CD4-positive, alpha-beta T cell treated with Interleukin-12 subunit alpha and Interleukin-12 subunit beta, for 1 hour (primary cell): ENCODE data around the gene GTSE1.

Source experiments
- DNase-seq: peaks from one replicate; pipeline ENCODE4 v3.0.0-alpha.2; 2020

The GTSE1 gene

DNA sequence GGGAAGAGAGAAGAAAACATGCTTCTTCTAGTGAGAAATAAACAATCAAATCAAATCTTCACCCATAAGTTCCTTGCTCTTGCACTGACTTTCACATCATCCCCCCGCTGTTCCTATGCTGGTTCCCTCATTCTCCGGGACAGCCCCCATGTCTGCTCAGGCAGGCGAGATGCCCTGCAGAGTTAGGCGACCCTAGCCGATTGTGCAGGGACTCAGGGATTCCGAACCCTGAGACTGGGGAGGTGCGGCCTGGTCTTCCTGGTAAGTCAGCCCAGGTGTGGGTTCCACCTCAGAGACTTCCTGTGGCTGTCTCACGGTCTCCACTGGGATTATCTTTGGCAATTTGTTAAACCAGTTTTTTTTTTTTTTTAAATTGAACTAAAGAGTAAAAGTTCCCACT is 22.3 kb upstream of the GTSE1 start:
- no peak for DNase-seq

DNA sequence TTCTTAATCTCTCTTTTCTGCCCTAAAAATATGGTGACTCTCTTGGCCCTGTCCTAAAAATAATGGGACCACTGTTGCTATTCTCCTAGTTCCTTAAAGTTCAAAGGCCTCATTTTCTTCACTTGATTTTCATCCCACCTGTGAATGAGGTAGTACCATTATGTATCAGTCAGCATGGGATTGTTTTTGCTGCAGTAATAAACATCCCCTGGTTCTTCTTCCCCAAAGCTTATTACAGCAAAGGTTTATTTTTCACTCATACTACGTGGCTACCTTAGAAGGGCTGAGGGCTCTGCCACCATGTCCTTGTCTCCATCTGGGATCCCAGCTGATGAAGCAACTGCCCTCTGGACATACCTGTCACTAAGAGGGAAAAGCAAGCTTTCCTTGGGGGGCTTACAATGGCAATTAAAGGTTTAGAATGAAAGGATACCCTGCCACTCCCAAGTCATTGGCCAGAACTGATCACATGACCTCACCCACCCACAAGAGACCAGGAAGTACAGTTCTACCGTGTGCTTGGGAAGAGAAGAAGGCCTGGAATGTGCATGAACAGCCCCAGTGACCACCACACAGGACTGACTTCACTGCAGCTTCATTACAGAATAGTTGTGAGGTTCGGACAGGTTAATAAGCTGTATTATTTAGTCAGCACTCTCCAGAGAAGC is 21.1 kb upstream of the GTSE1 start:
- DNase-seq = no peak

DNA sequence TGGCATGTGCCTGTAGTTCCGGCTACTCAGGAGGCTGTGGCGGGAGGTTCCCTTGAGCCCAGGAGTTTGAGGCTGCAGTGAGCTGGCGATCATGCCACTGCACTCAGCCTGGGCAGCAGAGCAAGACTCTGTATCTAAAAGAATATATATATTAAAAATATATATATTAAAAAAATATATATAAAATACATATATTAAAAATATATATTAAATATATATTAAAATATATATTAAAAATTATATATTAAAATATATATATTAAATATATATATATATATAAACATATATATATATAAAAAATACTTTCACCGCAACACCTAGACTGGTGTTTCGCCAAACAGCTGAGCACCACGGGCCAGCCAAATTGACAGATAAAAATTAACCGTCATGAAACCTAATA is 20.1 kb upstream of the GTSE1 start:
- DNase-seq = no peak

DNA sequence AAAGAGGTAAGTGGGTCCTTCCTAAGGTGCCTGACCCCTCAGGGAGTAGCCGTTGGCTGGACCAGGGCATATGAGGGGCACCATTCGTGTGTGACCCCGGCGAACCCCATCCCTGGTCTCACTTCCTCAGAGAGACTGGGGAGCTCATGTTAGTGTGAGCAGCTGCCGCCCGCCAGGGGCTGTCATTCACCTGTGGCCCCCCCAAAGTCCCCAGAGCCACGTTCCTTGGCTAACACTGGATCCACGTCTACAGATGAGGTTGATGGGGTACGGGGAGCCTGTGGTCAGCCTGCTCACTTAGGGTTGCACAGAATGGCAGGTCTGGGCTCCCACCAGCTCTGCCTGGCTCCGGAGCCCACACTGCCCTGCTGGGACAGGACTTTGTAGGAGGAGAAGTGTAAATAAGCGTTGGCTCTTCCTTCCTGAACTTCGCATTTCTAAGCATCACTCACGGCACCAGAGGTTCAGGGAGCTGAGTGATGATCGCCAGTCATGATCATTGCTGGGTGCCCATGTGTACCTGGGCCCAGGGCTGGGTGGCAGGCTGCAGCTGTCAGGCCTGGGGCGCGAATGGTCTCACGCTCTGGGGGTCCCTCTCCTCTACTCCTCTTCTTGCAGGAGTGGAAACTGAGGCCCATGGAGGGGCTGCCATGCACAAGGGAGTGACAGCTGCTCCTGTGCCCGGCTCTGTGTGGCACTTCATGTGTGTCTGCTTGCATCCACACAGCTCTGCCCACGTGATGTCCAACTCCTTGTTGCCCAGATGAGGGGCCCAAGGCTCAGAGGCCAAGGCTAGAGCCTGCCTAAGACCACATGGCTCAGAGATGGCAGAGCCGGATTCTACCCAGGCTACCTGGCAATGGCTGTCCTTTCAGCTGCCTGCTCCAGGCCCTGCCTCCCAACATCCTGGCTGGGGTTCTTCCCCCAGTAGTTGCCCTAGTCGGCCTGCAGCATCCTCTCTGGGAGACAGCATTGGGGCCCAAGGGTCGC is 17.7 kb upstream of the GTSE1 start:
- no peak for DNase-seq

DNA sequence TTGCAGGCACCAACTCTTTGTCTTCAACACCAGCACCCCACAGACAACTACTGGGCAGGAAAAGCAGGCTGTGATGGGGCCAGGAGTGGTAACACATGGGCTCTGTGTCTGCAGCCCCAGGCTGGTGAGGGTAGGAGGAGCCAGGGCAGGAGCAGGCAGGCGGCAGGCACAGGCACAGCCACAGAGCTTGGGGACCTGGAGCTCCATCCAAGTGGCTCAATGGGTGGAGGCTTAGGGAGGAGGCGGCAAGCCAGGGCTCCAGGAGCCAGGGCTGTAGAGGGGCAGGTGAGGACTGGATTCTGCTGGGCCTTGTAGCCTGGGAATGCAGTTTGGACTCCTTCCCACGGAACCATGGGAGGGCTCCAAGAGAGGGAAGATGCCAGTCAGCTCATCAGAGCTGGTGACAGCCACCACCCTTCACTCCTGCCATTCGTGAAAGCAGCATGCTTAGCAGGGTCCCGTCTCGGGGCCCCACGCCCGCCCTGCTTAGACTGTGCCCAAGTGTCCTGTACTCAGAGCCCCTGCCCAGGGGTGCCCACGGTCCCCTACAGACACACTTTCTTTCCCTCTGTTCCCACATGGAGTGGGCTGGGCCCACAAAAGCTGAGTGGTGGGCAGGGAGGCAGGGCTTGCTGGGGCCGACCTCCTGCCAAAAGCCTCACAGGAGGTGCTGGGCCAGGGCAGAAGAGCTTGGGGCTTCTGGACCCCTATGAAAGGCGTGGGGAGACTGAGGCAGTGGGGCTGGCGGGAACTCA is 16.4 kb upstream of the GTSE1 start:
- DNase-seq = no peak

DNA sequence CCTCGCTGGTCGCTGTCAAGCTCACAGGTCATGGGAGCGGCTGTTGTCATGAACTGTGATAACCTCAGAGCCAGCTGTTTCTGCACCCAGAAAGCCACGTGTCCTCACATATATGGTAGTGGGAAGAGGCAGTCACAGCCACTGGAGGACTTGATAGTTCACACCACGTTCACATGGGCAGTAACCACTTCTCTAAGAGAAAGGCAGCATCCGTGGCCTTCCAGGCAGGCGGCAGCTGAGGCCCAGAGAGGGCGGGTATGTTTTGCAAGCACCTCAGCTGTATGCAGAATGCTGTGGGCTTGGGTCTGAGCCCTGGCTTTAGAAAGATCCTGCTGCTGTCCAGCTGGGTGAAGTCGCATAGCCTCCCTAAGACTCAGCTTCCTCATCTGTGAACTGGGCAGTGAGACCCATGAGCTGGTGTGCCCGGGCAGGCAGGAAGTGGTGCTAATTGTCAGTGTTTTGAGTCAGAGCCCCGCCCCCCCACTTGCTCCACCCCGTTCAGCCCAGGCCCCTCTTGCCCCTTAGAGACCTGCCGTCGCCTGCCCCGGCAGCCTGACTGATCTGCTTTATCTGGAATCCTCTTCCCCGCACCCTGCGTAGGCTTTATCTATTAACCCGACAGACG is 15.6 kb upstream of the GTSE1 start:
- DNase-seq = peak; percentile 64

DNA sequence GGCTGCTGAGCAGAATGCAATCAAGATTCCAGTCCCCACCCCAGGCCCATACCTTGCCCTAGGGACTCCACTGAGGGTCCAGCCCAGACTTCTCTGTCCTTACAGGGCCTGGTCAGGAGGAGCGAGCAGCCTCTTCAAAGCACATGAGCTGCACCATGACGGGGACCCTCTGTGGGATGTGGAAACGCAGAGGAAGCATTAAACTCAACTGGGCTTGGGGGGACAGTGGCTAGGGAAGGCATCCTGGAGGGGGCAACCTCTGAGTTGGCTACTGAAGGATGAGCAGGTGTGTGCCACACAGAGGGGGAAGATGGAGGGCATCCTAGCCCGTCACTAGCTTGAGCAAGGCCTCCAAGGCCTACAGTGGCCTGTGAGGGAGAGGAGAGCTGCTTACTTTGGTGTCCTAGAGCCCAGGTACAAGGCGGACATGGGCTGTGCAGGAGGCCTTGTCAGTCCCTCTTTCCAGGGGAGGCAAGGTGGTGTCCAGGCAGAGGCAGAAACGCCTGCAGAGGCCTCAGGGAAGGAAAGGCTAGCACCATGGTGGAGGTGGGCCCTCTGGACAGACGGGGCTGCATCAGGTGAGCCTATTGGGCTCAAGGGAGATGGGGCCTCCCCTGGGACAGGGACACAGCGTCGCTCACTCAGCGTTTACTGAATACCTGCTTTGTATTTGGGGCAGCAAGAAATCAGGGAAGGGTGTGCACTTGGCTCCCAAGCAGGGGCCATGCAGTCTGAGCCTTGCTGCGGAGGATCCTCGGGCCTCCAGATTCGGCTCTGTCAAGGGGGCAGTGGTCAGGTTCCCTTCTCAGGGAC is 14.6 kb upstream of the GTSE1 start:
- no peak for DNase-seq

DNA sequence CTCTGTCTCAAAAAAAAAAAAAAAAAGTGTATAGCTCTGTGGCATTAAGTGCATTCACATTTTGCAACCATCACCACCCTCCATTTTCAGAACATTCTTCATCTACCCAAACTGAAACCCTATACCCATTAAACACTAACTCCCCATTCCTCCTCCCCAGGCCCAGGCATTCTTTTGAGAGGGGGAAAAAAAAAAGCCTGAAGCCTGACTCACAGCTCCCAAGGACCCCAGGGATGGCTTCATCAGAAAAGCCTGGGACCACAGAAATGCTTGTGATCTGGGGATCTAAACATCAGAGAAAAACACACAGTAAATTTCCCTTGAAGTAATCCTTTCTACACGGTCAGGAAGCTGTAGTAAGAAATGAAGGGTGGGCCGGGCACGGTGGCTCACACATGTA is 10.7 kb upstream of the GTSE1 start:
- no peak for DNase-seq

DNA sequence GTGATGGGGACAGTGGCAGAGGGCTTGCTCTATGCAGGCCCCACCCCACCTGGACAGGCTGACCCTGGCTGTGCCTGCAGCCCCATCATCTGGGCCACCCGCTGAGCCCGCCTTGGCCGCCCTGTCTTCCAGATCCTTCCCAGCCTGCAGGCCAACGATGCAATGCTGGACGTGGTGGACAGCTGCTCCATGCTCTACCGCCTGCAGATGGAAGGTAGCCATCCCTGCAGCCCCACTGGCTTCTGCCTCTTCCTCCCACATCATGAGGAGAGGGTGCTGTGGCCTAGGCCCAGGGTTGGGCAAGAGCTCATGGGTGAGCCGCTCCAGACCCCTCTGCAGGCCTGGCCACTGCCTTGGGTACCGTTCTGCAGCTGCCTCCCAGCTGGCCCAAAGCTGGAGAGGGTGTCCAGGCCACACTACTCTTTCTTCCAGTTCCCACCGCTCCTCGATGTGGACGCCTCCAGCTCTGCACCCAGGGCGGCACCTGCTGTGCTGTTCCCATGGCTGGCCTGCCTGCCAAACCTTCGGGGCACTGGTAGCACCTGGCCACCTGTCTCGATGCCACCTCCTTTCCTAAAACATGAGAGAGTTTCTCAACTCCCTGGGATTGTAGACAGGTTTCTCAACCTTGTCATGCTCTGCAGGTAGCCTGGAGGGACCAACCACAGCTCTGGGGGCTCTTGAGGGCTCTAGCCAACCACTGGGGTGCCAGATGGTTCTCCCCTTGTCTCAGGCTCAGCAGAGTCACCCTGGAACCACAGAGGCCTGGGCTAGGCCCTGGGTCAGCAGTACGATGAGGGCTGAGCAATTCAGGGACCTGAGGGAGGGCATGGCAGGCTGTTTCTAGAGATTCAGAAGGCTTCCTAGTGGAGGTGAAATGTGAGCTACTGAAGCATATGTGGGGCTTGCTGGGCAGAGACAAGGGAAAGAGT is 9.5 kb upstream of the GTSE1 start:
- DNase-seq = no peak

DNA sequence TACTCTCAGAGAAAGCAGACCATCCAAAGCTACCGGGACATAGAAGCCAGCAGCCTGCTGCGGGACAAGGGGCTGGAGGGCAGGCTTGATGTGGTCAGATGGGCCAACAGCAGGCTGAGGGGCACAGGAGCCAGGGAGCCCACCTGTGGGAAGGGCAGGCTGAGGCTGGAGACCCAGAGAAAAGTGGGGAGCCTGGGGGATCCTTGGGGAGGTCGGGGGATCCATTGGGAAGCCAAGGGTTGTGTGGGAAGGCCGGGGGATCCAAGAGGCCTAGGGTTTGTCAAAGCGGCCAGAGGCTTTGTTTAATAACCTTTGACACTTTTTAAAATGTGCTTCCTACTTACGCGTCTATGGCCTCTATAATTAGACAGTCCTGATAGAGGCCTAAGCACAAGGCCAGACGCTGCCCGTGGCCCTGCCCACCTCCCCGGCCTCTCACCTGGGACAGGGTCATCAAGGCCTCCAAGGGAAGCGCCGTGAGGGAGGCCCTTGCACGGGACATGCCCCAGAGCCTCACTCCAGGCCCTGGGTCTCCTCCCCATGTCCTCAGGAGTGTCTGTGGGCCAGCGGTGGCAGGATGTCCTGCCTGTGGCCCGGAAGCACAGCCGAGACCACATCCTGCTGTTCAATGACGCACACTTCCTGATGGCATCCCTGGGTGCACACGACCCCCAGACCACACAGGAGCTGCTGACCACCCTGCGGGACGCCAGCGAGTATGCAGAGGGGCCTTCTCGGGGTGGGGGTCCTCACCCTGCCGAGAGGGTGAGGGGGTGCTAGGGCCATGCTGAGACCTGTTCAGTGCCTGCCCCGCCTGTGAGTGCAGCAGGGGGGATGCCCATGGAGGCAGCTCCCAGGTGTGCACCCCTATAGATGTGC is 8.6 kb upstream of the GTSE1 start:
- DNase-seq = peak; percentile 52

DNA sequence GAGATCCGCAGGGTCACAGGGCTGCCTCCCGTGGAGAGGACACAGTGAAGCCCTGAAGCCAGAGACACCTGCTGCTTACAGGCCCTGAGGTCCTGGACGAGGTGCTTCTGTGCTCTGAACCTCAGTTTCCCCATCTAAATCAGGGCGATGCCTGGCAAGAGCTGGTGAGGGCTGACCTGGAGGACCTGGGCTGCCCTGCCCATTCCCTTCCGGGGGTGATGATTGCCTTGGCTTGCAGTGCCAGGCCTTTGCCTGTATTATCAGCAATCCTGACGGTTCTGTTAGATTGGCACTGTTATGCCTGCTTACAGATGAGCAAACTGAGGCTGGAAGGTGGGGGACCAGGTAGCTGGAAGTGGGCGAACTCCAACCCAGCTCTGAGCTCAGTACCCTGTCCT is 7.8 kb upstream of the GTSE1 start:
- no peak for DNase-seq

DNA sequence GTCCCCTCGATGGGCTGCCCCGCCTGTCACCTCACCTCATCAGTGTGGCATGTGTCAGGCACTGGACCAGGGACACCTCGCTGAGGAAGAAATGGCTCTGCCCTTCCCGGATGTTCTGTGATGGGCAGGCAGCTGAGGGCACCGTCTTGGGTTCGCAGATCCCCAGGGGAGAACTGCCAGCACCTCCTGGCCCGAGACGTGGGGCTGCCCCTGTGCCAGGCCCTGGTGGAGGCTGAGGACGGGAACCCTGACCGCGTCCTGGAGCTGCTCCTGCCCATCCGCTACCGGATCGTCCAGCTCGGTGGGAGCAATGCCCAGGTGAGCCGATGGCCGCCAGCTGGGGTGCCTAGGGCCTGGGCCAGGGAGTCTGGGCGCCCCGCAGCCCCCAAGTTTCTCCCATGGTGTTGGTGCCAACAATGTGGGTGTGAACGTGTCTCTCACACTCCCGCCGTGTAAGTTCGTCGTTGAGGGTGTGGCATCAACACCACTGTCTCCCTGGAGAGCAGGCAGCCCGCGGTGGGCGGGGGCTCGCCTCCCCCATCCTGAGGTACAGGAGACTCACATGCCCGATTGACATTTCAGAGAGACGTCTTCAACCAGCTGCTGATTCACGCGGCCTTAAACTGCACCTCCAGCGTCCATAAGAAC is 7.3 kb upstream of the GTSE1 start:
- peak; percentile 62 for DNase-seq

DNA sequence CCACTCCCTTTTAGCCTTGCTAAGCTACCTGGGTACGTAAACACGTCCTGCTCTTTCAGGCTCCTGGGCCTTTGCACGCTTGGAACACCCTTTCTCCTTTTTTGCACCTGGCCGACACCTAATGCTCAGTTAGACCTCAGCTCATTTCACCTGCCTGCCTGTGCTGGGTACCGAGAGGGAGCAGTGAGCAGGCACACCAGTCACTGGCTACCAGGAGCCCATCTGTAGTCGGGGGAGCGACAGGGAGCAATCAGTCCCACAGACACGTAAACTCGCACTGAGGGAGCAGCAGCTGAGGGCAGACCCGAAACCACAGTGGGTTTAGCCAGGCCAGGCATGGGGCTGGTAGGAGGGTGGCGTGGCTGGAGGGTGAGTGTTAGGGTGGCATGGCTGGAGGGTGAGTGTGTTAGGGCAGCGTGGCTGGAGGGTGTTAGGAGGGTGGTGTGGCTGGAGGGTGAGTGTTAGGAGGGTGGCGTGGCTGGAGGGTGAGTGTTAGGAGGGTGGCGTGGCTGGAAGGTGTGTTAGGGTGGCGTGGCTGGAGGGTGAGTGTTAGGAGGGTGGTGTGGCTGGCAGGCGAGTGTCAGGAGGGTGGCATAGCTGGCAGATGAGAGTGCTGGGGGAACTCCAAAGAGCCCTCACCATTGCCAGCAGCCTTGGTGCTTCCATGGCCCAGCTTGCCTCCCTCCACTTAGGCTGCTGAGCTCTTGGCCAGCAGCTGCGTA is 6.4 kb upstream of the GTSE1 start:
- DNase-seq = peak; percentile 20

DNA sequence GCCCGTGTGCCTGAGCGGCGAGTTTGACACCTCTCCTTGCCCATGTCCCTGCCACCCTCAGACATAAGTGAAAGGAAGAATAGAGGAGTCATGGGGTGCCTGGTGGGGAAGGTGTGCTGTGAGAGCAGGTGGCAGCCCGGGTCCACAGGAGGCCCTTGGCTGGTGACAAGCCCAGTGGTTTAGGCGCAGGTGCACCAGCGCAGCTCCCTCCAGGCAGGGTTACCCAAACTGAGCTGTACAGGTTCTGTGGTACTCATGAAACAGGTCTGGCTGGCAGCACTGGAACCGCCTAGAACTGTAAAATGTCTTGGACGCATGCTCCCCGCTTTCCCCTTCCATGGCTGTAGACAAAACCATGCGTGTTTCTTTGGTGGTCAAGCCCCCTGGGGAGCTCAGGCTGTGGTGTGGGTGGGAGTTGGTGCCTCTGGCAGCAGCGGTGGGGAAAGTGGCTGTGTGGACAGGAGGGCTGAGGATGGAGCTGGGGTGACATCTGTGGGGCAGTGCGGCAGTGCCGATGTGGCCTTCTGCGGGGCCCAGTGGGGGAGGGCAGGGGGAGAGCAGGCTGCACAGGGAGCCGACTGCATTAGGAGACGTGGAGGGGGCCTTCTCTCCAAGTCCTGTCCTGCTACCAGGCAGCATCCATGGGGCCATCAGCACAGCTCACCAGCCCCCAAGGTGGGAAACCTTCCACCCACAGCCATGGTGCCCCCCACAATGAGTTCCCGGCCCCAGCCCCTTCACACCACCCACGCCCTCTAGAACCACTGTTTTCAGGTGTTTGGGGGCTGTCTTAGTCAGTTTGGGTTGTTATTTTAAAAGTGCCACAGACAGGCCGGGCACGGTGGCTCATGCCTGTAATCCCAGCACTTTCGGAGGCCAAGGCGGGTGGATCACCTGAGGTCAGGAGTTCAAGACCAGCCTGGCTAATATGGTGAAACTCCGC is 5.6 kb upstream of the GTSE1 start:
- DNase-seq = no peak

DNA sequence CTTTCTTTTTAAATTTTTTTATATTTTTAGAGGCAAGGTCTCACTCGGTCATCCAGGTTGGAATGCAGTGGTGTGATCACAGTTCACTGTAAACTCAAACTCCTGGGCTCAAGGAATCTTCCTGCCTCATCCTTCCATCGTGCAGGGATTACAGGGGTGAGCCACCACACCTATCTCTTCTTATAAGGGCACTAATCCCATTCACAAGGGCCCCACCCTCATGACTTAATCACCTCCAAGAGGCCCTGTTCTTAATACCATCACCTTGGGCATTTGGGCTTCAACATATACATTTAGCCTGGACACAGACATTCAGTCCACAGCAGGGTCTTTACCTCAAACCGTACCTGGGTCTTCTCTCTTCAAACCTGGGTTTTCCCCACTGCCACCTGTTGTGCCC is 4.5 kb upstream of the GTSE1 start:
- DNase-seq = no peak

DNA sequence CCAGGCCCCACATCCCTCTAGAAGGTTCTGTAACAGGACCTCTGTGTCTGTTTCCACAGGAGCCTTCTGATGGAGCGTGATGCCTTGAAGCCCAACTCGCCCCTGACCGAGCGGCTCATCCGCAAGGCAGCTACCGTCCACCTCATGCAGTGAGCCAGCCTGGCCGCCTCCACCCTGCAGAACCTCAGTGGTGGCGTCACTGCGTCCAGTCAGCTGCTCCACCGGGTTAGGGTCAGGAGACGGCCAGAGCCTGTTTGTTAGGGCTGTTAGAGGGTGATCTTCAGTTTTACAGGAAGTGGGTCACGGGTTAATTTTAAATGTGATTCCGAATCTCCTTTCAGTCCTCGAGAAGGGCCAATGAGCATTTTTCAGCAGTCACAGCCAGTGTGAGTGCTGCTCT is 3.9 kb upstream of the GTSE1 start:
- DNase-seq = no peak

DNA sequence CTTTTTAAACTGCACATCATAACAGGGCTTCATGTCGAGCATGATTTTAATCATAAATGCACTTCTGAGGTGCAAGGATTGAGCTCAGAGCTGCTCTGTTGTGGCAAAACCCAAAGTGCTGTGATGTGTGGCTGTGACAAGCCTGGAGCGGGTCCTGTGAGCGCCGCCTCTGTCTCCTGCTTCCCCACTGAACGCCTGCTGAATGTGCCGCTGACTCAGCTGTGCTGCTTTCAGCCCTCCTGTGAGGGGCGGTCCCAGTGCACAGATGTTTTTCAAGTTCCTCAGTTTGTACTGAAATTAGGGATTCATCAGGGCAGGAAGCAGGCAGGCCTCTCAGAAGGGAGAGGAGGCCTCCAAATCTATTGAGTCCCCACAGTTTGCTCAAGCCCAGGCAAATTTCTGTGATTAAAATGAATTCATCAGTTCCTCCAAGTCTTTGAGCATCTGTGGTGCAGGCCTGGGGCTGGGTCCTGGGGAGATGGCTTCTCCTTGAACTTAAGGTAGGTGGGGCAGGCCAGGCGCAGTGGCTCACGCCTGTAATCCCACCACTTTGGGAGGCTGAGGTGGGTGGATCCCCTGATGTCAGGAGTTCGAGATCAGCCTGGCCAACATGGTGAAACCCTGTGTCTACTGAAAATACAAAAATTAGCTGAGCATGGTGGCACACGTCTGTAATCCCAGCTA is 3.0 kb upstream of the GTSE1 start:
- no peak for DNase-seq
